Breast epithelium (tissue), 4 donors: ENCODE measurements around the gene SEMA4C. TPM values are rescaled to one million over a fixed set of nuclear protein-coding genes. Genes with fewer than 3 reads are reported as not detected.

Experiments used
- DNase-seq, 2 donors: peaks; one replicate each; pipeline ENCODE4 v3.0.0-alpha.2; 2019; ENCODE audit warnings: low spot score in 2 of 2
- H3K27ac ChIP-seq, 2 donors: fragments of 200-600 bp; sonication (generic) in 1 of 2; one replicate each; pipeline ENCODE4 v1.5.1; 2016 to 2019; ENCODE audit warnings: mild to moderate bottlenecking in 1 of 2
- H3K27me3 ChIP-seq, 2 donors: fragments of 200-600 bp; sonication (generic) in 1 of 2; one replicate each; pipeline versions ENCODE4 v1.5.1 to v1.6.0; 2017 to 2019; ENCODE audit warnings: control low read depth in 1 of 2, mild to moderate bottlenecking in 1 of 2
- H3K36me3 ChIP-seq: fragments of 200-600 bp; one replicate; pipeline ENCODE4 v1.5.1; 2019
- H3K4me1 ChIP-seq, 2 donors: fragments of 200-600 bp; sonication (generic); one replicate each; pipeline ENCODE4 v1.5.1; 2016 to 2019; ENCODE audit warnings: control low read depth in 1 of 2
- H3K4me3 ChIP-seq, 3 donors: fragments of 200-600 bp; sonication (generic); 1 replicate in 2 of 3; 2 replicates in 1 of 3; pipeline ENCODE4 v1.5.1; 2016 to 2019; ENCODE audit warnings: mild to moderate bottlenecking in 3 of 3, moderate library complexity in 2 of 3
- H3K9me3 ChIP-seq, 2 donors: fragments of 200-600 bp; sonication (generic) in 1 of 2; one replicate each; pipeline ENCODE4 v1.5.1; 2016 to 2019; ENCODE audit warnings: control low read depth in 1 of 2
- POLR2A ChIP-seq: fragments of 450-650 bp; IDR thresholded peaks from one replicate; pipeline ENCODE4 v1.6.1; 2016; ENCODE audit warnings: antibody characterized with exemption, mild to moderate bottlenecking, moderate library complexity
- POLR2AphosphoS5 ChIP-seq, 3 donors: sonication (generic); formaldehyde crosslinking; IDR thresholded peaks; one replicate each; pipeline ENCODE4 v1.6.1; 2017; ENCODE audit warnings: antibody characterized with exemption in 3 of 3
- intact Hi-C: fragments of 100-400 bp; cut with DNase I; formaldehyde crosslinking; loops from one replicate; pipeline ENCODE4 v1.15.1; 2023; ENCODE audit warnings: low total_unique reads
- total RNA-seq, 3 donors: library from RNA; depleted of rRNA; stranded (reverse); fragments of >200 nt; gene quantifications; one replicate each; pipeline ENCODE4 v1.1.0, GENCODE V29; 2016
- TF ChIP-seq, protein P1 (sequence below), 3 donors: fragments of 450-650 bp; IDR thresholded peaks; one replicate each; pipeline ENCODE4 v1.5.1; 2016 to 2017; ENCODE audit warnings: antibody characterized with exemption in 3 of 3, mild to moderate bottlenecking in 3 of 3, moderate library complexity in 3 of 3

Gene SEMA4C
- total RNA-seq, 3 donors from 2014 or later: 17.9 to 37.3 (median 31.5) TPM

DNA sequence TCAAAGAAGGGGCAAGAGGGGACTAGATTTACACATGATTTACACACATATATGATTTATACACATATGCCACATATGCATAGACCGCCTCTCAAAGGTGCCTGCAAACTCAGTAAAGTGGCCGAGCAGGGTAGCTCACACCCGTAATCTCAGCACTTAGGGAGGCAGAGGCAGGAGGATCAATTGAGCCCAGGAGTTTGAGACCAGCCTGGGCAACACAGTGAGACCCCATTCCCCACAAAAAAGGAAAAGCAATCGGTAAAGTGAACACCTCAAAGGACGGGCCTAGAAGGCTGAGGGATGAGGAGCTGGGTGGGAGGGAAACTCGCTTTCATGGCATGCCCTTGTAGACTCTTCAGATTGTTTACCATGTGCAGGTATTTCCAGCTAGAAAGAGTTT, 17.2 kb downstream of the SEMA4C start:
- H3K27me3 ChIP-seq: no peaks in the 10 kb centered on the region
- H3K4me3 ChIP-seq: no peak overlapping the region
- no peaks in the 10 kb centered on the region for H3K4me1 ChIP-seq
- no peak for DNase-seq
- H3K27ac ChIP-seq: no peak overlapping the region
- H3K36me3 ChIP-seq: no peaks in the 10 kb centered on the region
- intact Hi-C loops: no loop called here
- no peak for TF ChIP-seq POLR2A
- TF ChIP-seq POLR2AphosphoS5 (IDR thresholded peaks at IDR 0.05): no peak
- TF ChIP-seq, protein P1, sequence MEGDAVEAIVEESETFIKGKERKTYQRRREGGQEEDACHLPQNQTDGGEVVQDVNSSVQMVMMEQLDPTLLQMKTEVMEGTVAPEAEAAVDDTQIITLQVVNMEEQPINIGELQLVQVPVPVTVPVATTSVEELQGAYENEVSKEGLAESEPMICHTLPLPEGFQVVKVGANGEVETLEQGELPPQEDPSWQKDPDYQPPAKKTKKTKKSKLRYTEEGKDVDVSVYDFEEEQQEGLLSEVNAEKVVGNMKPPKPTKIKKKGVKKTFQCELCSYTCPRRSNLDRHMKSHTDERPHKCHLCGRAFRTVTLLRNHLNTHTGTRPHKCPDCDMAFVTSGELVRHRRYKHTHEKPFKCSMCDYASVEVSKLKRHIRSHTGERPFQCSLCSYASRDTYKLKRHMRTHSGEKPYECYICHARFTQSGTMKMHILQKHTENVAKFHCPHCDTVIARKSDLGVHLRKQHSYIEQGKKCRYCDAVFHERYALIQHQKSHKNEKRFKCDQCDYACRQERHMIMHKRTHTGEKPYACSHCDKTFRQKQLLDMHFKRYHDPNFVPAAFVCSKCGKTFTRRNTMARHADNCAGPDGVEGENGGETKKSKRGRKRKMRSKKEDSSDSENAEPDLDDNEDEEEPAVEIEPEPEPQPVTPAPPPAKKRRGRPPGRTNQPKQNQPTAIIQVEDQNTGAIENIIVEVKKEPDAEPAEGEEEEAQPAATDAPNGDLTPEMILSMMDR (IDR thresholded peaks at IDR 0.05): no peak
- no peaks in the 10 kb centered on the region for H3K9me3 ChIP-seq

DNA sequence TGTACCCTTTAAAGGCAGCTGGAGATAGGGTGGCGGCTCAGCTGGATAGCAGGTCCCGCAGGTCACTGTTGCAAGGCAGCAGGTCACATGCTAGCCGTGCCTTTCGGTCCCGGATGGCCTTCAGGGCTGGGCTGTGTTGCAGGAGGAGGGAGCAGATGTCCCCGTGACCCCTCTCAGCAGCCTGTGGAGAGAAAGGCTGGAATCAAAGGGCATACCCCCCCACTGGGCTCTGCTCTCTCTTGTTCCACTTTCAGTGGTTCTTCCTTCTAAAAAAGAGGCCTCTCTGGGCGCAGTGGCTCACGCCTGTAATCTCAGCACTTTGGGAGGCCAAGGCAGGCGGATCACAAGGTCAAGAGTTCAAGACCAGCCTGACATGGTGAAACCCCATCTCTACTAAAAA, 21.6 kb downstream of the SEMA4C start:
- H3K27ac ChIP-seq: no peak overlapping the region
- no peaks in the 10 kb centered on the region for H3K9me3 ChIP-seq
- no peak for DNase-seq
- H3K27me3 ChIP-seq: no peaks in the 10 kb centered on the region
- TF ChIP-seq, protein P1 (IDR thresholded peaks at IDR 0.05): no peak
- TF ChIP-seq POLR2AphosphoS5 (IDR thresholded peaks at IDR 0.05): no peak
- no peak for TF ChIP-seq POLR2A
- intact Hi-C loops: no loop called here
- H3K36me3 ChIP-seq: no peaks in the 10 kb centered on the region
- H3K4me3 ChIP-seq: no peak overlapping the region
- H3K4me1 ChIP-seq: no peaks in the 10 kb centered on the region

DNA sequence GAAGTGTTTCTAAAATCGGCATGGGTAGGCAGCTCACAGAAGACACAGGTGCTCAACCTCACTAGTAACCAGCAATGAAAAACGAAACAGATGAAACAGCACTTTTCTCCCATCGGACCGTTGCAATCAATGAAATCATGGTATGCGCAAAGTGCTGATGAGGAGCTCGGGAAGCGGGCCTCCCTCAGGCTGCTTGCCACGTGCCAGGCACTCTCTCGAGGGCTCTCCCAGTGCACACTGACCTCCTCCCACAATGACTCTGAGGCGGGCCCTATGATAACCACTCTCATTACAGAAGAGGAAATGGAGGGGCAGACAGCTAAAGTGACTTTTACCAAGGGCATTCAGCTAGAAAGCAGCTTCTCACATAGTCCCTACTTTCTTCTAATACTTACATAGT, 22.3 kb downstream of the SEMA4C start:
- Histone ChIP-seq H3K36me3 (no peaks in the 10 kb centered on the region), H3K9me3 (no peaks in the 10 kb centered on the region)
- no peak for DNase-seq

DNA sequence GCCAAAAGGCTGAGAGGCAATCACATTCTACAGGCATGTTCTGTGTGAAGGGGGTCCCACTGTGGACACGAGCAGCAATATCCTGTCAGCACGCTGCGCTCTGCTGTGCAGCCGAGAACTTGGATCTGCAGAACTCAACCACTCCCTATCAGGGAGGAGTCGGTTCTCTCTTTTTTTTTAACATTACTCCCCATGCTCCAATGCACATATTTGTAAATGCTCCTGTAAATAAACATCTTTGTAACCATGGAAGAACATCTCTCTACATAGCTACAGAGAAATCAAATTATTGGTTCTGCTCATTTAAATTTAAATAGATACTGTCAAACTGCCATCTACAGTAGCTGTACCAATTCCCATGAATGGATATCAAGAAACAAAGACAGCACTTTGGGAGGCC, 23.1 kb downstream of the SEMA4C start:
- no peaks in the 10 kb centered on the region for H3K36me3 ChIP-seq
- TF ChIP-seq POLR2AphosphoS5 (IDR thresholded peaks at IDR 0.05) (no peak), POLR2A (no peak)
- TF ChIP-seq, protein P1 (IDR thresholded peaks at IDR 0.05): no peak
- H3K4me1 ChIP-seq: no peaks in the 10 kb centered on the region
- DNase-seq: no peak
- intact Hi-C loops: no loop called here
- H3K4me3 ChIP-seq: no peak overlapping the region
- H3K9me3 ChIP-seq: no peaks in the 10 kb centered on the region
- no peak overlapping the region for H3K27ac ChIP-seq
- no peaks in the 10 kb centered on the region for H3K27me3 ChIP-seq

More for the DNA sequence above, 22.3 kb downstream of the SEMA4C start:
- intact Hi-C loops: no loop called here
- TF ChIP-seq POLR2A (no peak), POLR2AphosphoS5 (IDR thresholded peaks at IDR 0.05) (no peak)
- TF ChIP-seq, protein P1 (IDR thresholded peaks at IDR 0.05): no peak
- no peaks in the 10 kb centered on the region for H3K4me1 ChIP-seq
- no peak overlapping the region for H3K4me3 ChIP-seq
- no peaks in the 10 kb centered on the region for H3K27me3 ChIP-seq
- H3K27ac ChIP-seq: no peak overlapping the region

DNA sequence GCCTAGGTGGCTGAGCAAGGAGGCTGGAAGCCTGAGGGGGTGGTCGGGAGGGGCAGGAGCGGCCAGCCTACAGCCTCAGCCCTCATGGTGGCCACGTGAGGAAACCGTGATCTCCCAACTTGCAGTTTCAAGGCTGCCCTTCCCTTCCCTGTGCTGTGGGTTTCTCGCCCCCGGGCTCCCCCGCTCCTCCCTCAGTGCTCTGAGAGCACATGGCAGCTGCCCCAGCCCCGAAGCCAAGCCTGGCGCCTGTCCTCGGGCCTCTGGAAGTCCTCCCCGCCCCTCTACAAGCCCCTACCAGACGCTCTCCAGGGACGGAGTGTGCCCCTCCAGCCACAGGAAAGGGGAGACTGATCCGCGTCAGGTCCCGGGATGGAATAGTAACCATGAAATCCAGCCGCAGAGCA, 25.5 kb downstream of the SEMA4C start:
- Histone ChIP-seq H3K27me3 (no peaks in the 10 kb centered on the region), H3K9me3 (no peaks in the 10 kb centered on the region), H3K4me1 (no peaks in the 10 kb centered on the region), H3K4me3 (no peak overlapping the region), H3K27ac (no peak overlapping the region), H3K36me3 (no peaks in the 10 kb centered on the region)
- no peak for DNase-seq
- intact Hi-C loops: no loop called here
- TF ChIP-seq, protein P1 (IDR thresholded peaks at IDR 0.05): no peak
- TF ChIP-seq POLR2A (no peak), POLR2AphosphoS5 (IDR thresholded peaks at IDR 0.05) (no peak)
